ENCODE results near the gene NFATC3.
"Not testable (repeated sequence)": the region's sequence is repeated elsewhere in the genome, so short reads cannot be mapped to it uniquely, and the experiment has no call there.

Gene NFATC3

DNA sequence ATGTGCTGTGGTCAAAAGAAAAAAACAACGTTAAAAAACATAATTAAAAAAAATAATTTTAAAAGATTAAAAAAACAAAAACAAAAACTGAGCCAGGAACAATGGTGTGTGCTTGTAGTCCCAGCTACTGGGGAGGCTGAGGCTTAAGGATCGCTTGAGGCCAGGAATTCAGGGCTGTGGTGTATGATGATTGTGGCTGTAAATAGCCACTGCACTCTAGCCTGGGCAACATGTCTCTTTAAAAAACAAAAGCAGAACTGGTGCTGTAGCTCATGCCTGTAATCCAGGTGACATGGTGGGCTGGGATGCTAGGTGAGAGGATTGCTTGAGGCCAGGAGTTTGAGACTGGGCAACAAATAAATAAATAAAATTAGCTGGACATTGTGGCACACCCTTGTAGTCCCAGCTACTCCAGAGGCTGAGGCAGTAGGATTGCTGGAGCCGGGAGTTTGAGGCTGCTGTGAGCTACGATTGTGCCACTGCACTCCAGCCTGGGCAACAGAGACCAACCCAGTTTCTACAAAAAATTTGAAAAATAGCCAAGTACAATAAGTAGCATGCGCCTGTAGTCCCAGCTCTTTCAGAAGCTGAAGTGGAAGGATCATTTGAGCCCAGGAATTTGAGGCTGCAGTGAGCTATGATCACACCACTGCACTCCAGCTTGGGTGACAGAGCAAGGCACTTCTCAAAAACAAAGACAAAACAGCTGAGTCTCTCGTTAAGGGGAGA, 43.6 kb downstream of the NFATC3 start:
- DNase-seq (ENCODE audit: low read depth), result no peak
- no peak overlapping the region for H3K4me3 ChIP-seq (ENCODE audit: low read depth, low read length)
- TF ChIP-seq, protein P1, sequence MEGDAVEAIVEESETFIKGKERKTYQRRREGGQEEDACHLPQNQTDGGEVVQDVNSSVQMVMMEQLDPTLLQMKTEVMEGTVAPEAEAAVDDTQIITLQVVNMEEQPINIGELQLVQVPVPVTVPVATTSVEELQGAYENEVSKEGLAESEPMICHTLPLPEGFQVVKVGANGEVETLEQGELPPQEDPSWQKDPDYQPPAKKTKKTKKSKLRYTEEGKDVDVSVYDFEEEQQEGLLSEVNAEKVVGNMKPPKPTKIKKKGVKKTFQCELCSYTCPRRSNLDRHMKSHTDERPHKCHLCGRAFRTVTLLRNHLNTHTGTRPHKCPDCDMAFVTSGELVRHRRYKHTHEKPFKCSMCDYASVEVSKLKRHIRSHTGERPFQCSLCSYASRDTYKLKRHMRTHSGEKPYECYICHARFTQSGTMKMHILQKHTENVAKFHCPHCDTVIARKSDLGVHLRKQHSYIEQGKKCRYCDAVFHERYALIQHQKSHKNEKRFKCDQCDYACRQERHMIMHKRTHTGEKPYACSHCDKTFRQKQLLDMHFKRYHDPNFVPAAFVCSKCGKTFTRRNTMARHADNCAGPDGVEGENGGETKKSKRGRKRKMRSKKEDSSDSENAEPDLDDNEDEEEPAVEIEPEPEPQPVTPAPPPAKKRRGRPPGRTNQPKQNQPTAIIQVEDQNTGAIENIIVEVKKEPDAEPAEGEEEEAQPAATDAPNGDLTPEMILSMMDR (IDR thresholded peaks at IDR 0.05; ENCODE audit: low read depth, low read length), result no peak
- no peak for TF ChIP-seq POLR2A (IDR thresholded peaks at IDR 0.05; ENCODE audit: extremely low read depth, insufficient read length)
- TF ChIP-seq, protein P2, sequence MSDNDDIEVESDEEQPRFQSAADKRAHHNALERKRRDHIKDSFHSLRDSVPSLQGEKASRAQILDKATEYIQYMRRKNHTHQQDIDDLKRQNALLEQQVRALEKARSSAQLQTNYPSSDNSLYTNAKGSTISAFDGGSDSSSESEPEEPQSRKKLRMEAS (IDR thresholded peaks at IDR 0.05; ENCODE audit: low read depth, low read length), result no peak
- no peak for TF ChIP-seq MYC (IDR thresholded peaks at IDR 0.05; ENCODE audit: low read depth, low read length)

DNA sequence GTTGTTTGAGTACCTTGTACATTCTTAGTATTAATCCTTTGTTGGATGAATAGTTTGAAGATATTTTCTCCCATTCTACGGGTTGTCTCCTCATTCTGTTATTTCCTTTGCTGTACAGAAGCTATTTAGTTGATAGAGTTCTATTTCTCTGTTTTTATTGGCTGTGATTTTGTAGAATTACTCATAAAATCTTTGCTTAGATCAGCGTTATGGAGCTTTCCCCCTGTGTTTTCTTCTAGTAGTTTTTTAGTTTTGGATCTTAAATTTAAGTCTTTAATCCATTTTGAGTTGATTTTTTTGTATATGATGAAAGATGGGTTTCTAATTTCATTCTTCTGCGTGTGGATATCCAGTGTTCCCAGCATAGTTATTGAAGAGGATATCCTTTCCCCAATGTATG, 45.4 kb downstream of the NFATC3 start:
- DNase-seq (ENCODE audit: low read depth), result no peak
- TF ChIP-seq, protein P2 (IDR thresholded peaks at IDR 0.05; ENCODE audit: low read depth, low read length), result no peak
- TF ChIP-seq, protein P1 (IDR thresholded peaks at IDR 0.05; ENCODE audit: low read depth, low read length), result no peak
- no peak for TF ChIP-seq POLR2A (IDR thresholded peaks at IDR 0.05; ENCODE audit: extremely low read depth, insufficient read length)
- no peak for TF ChIP-seq MYC (IDR thresholded peaks at IDR 0.05; ENCODE audit: low read depth, low read length)

DNA sequence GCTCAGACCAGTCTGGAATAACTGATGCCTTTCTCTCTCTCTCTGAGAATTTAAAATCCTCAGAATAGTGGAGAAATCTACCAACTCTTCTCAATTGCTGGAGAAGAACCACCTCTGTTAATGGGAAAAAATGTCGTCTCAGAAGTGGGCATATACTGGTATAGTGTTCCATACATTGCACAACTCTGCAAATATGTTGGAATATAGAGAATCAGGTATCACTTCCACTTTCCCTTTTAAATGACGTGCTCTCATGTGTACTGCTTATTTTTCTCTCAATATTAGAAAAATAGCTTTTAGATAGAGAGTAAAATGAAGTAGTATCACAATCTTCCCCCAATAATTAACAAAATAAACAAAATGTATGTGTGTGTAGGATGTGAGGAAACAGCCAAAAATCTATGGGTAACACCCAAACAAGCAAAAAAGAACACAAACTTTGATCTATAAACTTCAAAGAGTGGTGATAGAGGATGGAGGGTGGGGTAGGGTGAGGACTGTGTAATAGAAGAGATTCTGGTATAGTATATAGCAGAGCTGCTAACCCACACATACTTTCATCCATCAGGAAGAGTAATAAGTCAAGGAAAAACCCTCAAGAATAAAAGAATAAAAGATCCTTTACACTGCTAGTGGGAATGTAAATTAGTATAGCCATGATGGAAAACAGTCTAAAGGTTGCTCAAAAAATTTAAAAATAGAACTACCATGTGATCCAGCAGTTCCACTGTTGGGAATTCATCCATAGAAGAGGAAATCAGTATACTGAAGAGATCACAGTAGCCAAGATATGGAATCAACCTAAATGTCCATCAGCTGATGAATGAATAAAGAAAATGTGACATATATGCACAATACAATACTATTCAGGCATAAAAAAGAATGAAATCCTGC, 46.9 kb downstream of the NFATC3 start:
- no peak for DNase-seq (ENCODE audit: low read depth)
- TF ChIP-seq, protein P2 (IDR thresholded peaks at IDR 0.05; ENCODE audit: low read depth, low read length), result no peak
- TF ChIP-seq, protein P1 (IDR thresholded peaks at IDR 0.05; ENCODE audit: low read depth, low read length), result no peak
- TF ChIP-seq POLR2A (IDR thresholded peaks at IDR 0.05; ENCODE audit: extremely low read depth, insufficient read length) (no peak), MYC (IDR thresholded peaks at IDR 0.05; ENCODE audit: low read depth, low read length) (no peak)
- H3K4me3 ChIP-seq (ENCODE audit: low read depth, low read length), result no peak overlapping the region

More for the DNA sequence above, 45.4 kb downstream of the NFATC3 start:
- H3K4me3 ChIP-seq (ENCODE audit: low read depth, low read length), result no peak overlapping the region

DNA sequence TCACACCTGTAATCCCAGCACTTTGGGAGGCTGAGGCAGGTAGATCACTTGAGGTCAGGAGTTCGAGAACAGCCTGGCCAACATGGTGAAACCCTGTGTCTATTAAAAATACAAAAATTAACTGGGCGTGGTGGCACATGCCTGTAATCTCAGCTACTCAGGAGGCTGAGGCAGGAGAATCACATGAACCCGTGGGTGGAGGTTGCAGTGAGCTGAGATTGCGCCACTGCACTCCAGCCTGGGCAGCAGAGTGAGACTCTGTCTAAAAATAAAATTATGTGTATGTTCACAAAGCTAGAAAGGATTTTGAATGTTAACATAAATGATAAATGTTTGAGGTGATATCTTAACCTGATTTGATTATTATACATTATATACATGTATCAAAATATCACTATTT, 47.8 kb downstream of the NFATC3 start:
- not testable (repeated sequence) for H3K4me3 ChIP-seq (ENCODE audit: low read depth, low read length); DNase-seq (ENCODE audit: low read depth)

DNA sequence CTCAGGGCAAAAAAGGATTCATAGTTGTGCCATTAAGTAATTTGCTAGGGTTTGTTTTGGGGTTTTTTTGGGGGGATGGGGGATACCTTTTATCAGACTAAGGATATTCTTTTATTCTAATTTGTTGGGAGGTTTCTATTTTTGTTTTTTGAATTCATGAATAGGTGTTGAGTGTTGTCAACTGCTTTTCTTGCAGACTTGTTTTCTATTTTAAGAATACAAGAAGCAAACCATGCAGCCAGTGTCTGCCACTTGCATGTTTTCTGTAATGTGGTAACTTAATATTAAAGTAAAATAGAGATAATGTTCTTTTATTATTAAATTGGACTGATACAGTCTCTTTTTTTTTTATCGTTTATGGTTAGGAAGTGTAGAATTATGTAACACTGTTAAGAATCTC, 49.5 kb downstream of the NFATC3 start:
- TF ChIP-seq, protein P1 (IDR thresholded peaks at IDR 0.05; ENCODE audit: low read depth, low read length), result no peak
- TF ChIP-seq MYC (IDR thresholded peaks at IDR 0.05; ENCODE audit: low read depth, low read length), result no peak
- no peak for TF ChIP-seq POLR2A (IDR thresholded peaks at IDR 0.05; ENCODE audit: extremely low read depth, insufficient read length)
- TF ChIP-seq, protein P2 (IDR thresholded peaks at IDR 0.05; ENCODE audit: low read depth, low read length), result no peak
- H3K4me3 ChIP-seq (ENCODE audit: low read depth, low read length), result no peak overlapping the region
- DNase-seq (ENCODE audit: low read depth), result no peak

DNA sequence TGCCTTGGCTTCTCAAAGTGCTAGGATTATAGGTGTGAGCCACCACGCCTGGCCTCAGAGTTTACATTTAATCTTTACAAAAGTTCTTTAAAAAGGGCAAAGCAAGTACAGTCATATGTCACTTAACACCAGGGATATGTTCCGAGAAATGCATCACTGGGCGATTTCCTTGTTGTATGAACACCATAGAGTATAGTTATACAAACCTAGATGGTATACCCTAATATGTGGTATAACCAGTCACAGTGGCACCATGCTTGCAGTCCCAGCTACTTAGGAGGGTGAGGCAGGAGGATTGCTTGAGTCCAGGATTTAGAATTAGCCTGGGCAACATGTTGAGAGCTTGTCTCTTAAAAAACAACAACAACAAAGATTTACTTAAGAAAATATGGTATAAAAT, 51.3 kb downstream of the NFATC3 start:
- H3K4me3 ChIP-seq (ENCODE audit: low read depth, low read length), result no peak overlapping the region
- TF ChIP-seq MYC (IDR thresholded peaks at IDR 0.05; ENCODE audit: low read depth, low read length) (no peak), POLR2A (IDR thresholded peaks at IDR 0.05; ENCODE audit: extremely low read depth, insufficient read length) (no peak)
- TF ChIP-seq, protein P1 (IDR thresholded peaks at IDR 0.05; ENCODE audit: low read depth, low read length), result no peak
- TF ChIP-seq, protein P2 (IDR thresholded peaks at IDR 0.05; ENCODE audit: low read depth, low read length), result no peak
- DNase-seq (ENCODE audit: low read depth), result no peak
